ENCODE data around the gene INHA. TPM values are rescaled to one million over a fixed set of nuclear protein-coding genes. Genes with fewer than 3 reads are reported as not detected.

The INHA gene
- total and polyA plus RNA-seq, 3 donors from 2014 or later, result 265 to 371 (median 325) TPM

DNA sequence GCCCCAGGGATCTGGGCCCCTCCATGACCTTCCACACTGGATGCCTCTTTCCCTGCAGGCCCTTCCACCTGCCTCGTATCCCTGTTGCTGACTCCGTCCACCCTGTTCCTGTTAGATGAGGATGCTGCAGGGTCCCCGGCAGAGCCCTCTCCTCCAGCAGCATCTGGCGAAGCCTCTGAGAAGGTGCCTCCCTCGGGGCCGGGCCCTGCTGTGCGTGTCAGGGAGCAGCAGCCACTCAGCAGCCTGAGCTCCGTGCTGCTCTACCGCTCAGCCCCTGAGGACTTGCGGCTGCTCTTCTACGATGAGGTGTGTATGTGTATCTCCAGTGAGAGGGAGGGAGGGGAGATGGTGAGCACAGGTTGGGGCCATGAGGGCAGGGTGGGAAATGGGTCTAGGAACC lies 42.9 kb downstream of the INHA start:
- H3K4me1 ChIP-seq, result peaks cover 39% of the 10 kb centered on the region
- no peaks in the 10 kb centered on the region for H3K36me3 ChIP-seq (ENCODE audit: low read depth, missing control alignments)
- intact Hi-C loops (cut with DNase I; ENCODE audit: low total_unique reads), result no loop called here
- no peaks in the 10 kb centered on the region for H3K27me3 ChIP-seq
- 94 to 96% methylated on average over 8 to 11 of the region's 11 CpGs for WGBS, 2 donors
- H3K9me3 ChIP-seq, result no peaks in the 10 kb centered on the region
- no peak overlapping the region for H3K27ac ChIP-seq
- DNase-seq, result no peak
- TF ChIP-seq, protein P1, sequence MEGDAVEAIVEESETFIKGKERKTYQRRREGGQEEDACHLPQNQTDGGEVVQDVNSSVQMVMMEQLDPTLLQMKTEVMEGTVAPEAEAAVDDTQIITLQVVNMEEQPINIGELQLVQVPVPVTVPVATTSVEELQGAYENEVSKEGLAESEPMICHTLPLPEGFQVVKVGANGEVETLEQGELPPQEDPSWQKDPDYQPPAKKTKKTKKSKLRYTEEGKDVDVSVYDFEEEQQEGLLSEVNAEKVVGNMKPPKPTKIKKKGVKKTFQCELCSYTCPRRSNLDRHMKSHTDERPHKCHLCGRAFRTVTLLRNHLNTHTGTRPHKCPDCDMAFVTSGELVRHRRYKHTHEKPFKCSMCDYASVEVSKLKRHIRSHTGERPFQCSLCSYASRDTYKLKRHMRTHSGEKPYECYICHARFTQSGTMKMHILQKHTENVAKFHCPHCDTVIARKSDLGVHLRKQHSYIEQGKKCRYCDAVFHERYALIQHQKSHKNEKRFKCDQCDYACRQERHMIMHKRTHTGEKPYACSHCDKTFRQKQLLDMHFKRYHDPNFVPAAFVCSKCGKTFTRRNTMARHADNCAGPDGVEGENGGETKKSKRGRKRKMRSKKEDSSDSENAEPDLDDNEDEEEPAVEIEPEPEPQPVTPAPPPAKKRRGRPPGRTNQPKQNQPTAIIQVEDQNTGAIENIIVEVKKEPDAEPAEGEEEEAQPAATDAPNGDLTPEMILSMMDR (IDR thresholded peaks at IDR 0.05), result no peak
- TF ChIP-seq POLR2A (IDR thresholded peaks at IDR 0.05), result no peak
- no peak overlapping the region for H3K4me3 ChIP-seq

DNA sequence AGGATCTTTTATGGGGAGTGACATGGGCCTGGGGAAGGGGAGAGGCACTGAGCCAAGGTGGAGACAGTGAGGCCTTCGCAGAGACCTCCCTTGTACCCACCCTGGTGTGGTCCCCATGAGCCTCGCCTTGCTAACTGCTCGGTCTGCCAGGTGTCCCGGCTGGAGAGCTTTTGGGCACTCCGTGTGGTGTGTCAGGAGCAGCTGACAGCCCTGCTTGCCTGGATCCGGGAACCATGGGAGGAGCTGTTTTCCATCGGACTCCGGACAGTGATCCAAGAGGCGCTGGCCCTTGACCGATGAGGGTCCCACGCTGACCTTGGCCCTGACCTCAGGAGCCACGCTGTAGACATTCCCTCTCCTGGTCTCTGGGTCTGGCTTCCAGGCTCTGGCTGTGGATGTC lies 43.8 kb downstream of the INHA start:
- DNase-seq, result peak; percentile 67
- H3K4me3 ChIP-seq, result no peak overlapping the region
- TF ChIP-seq, protein P1 (IDR thresholded peaks at IDR 0.05), result no peak
- TF ChIP-seq POLR2A (IDR thresholded peaks at IDR 0.05), result no peak
- H3K27me3 ChIP-seq, result no peaks in the 10 kb centered on the region
- H3K36me3 ChIP-seq (ENCODE audit: low read depth, missing control alignments), result no peaks in the 10 kb centered on the region
- intact Hi-C loops (cut with DNase I; ENCODE audit: low total_unique reads), result no loop called here
- H3K4me1 ChIP-seq, result peaks cover 31% of the 10 kb centered on the region
- H3K27ac ChIP-seq, result no peak overlapping the region
- no peaks in the 10 kb centered on the region for H3K9me3 ChIP-seq
- 67 to 80% methylated on average over 2 to 12 of the region's 12 CpGs for WGBS, 2 donors

DNA sequence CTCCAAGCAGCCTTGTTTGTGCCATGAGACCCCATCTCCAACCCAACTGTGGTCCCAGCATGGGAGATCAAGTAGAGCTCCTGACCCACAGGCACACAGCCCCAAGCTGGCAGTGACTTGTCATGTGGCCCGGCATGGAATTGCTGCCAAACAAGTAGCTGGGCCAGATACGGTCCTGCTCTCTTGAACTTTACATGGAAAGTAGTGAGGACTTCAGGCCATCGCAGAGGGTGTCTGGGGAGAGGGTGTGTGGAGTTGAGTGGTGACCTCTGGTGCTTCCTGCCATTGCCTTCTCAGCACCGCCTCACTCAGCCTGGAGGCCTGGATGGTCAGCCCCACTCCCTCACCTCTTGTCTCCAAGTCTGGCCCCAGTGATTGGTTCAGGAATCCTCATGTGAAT lies 44.4 kb downstream of the INHA start:
- H3K36me3 ChIP-seq (ENCODE audit: low read depth, missing control alignments), result no peaks in the 10 kb centered on the region
- H3K4me1 ChIP-seq, result peaks cover 24% of the 10 kb centered on the region
- no peak overlapping the region for H3K27ac ChIP-seq
- H3K4me3 ChIP-seq, result no peak overlapping the region
- peak; percentile 46 for DNase-seq
- H3K9me3 ChIP-seq, result no peaks in the 10 kb centered on the region
- H3K27me3 ChIP-seq, result no peaks in the 10 kb centered on the region
- WGBS, 2 donors, result 84 to 85% methylated on average over 4 of the region's 4 CpGs
- intact Hi-C loops (cut with DNase I; ENCODE audit: low total_unique reads), result no loop called here
- TF ChIP-seq, protein P1 (IDR thresholded peaks at IDR 0.05), result no peak
- no peak for TF ChIP-seq POLR2A (IDR thresholded peaks at IDR 0.05)

DNA sequence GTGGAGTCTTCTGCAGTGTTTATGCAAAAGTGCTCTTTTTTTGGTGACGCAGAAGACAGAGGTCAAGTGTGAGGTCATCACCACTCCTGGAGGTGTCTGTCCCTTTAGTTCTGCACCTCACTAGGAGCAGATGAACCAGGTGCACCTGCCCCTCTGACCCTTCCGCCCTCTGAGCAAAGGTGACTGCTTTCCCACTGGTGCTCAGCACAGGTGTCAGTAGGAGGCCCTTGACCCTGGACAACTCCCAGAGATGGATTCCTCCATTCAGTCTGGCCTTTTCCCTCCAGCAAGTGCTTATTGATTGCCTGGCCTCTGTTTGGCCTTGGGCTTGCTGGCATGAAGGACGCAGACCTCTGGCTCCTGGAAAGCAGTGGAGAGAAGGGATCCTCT lies 46.6 kb downstream of the INHA start:
- Histone ChIP-seq H3K9me3 (no peaks in the 10 kb centered on the region), H3K4me3 (no peak overlapping the region), H3K27me3 (no peaks in the 10 kb centered on the region), H3K4me1 (peaks cover 13% of the 10 kb centered on the region), H3K36me3 (ENCODE audit: low read depth, missing control alignments) (no peaks in the 10 kb centered on the region), H3K27ac (no peak overlapping the region)
- TF ChIP-seq POLR2A (IDR thresholded peaks at IDR 0.05), result no peak
- TF ChIP-seq, protein P1 (IDR thresholded peaks at IDR 0.05), result no peak
- intact Hi-C loops (cut with DNase I; ENCODE audit: low total_unique reads), result no loop called here
- WGBS, 2 donors, result 64 to 84% methylated on average over 3 of the region's 3 CpGs
- DNase-seq, result no peak

DNA sequence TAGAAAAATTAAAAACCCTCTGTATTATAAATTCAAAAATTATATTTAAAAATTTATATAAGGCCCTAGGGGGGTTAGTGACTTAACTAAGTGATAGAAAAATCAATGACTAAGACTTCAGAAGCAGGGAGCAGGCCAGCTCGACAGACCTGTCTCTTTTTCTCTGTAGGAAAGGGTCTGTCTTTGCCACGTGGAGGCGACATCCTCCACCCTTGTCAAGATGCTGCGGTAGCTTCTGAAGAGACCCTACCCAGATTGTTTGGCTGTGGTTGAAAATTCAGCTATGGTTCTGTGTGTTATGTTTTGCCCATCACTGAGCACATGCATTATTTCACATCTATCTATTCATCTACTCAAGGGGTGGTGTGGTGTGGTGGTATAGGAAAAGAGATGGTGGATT lies 47.1 kb downstream of the INHA start:
- no peaks in the 10 kb centered on the region for H3K9me3 ChIP-seq
- no peak for TF ChIP-seq POLR2A (IDR thresholded peaks at IDR 0.05)
- TF ChIP-seq, protein P1 (IDR thresholded peaks at IDR 0.05), result no peak
- peaks cover 13% of the 10 kb centered on the region for H3K4me1 ChIP-seq
- H3K36me3 ChIP-seq (ENCODE audit: low read depth, missing control alignments), result no peaks in the 10 kb centered on the region
- no peak overlapping the region for H3K27ac ChIP-seq
- no peak for DNase-seq
- no peak overlapping the region for H3K4me3 ChIP-seq
- intact Hi-C loops (cut with DNase I; ENCODE audit: low total_unique reads), result no loop called here
- no peaks in the 10 kb centered on the region for H3K27me3 ChIP-seq
- 72 to 77% methylated on average over 4 of the region's 4 CpGs for WGBS, 2 donors
